CD4-positive, alpha-beta T cell (primary cell): ENCODE results near the gene GSTP1. TPM values are rescaled to one million over a fixed set of nuclear protein-coding genes. Genes with fewer than 3 reads are reported as not detected.

Experiments used
- ATAC-seq: fragments of 200-7000 bp; cut with Tn5 transposase; one replicate; pipeline ENCODE4 v1.10.0; 2022; ENCODE audit warnings: mild to moderate bottlenecking; ENCODE audit not compliant: poor library complexity
- CTCF ChIA-PET: fragments of 350-600 bp; sonication (Branson Sonifier 250); formaldehyde crosslinking; loops from one replicate; lab custom pipeline; 2021; ENCODE audit warnings: antibody characterized with exemption, inconsistent platforms; lab: Charles Lee
- POLR2A ChIA-PET: fragments of 350-600 bp; sonication (Branson Sonifier 250); formaldehyde crosslinking; loops from one replicate; lab custom pipeline; 2021; ENCODE audit warnings: antibody characterized with exemption, inconsistent platforms; lab: Charles Lee
- DNase-seq, 14 experiments: peaks; one replicate each; pipeline ENCODE4 v3.0.0-alpha.2; 2013 to 2020; ENCODE audit warnings: mixed read lengths in 2 of 14
- H3K27ac ChIP-seq, 2 donors: one replicate each; pipeline versions ENCODE4 v1.5.1 to v1.7.0; 2013; ENCODE audit warnings: low read length in 2 of 2, low read depth in 1 of 2, mild to moderate bottlenecking in 1 of 2
- H3K27me3 ChIP-seq, 2 experiments: 1 replicate in 1 of 2; 2 replicates in 1 of 2; pipeline versions ENCODE4 v1.6.1 to v1.7.0; 2013; ENCODE audit warnings: low read length in 2 of 2, control low read depth in 1 of 2, mild to moderate bottlenecking in 1 of 2, moderate library complexity in 1 of 2; ENCODE audit not compliant: insufficient read depth in 2 of 2, control insufficient read depth in 1 of 2
- H3K36me3 ChIP-seq: one replicate; pipeline ENCODE4 v1.6.1; 2013; ENCODE audit warnings: low read length, control low read depth; ENCODE audit not compliant: insufficient read depth
- H3K4me1 ChIP-seq: one replicate; pipeline ENCODE4 v1.6.1; 2013; ENCODE audit warnings: low read length, control low read depth; ENCODE audit not compliant: insufficient read depth
- H3K4me3 ChIP-seq: one replicate; pipeline ENCODE4 v1.5.1; 2013; ENCODE audit warnings: mild to moderate bottlenecking, low read length, moderate library complexity
- H3K9me3 ChIP-seq, 2 experiments: 1 replicate in 1 of 2; 2 replicates in 1 of 2; pipeline versions ENCODE4 v1.6.1 to v1.7.0; 2013; ENCODE audit warnings: low read length in 2 of 2, mild to moderate bottlenecking in 2 of 2, control low read depth in 1 of 2, moderate library complexity in 1 of 2; ENCODE audit not compliant: control insufficient read depth in 1 of 2, insufficient read depth in 1 of 2
- H3K27ac Mint-ChIP-seq: one replicate; pipeline ENCODE4 v1.8.0; 2020; ENCODE audit warnings: mixed read lengths
- H3K27me3 Mint-ChIP-seq: one replicate; pipeline ENCODE4 v1.8.0; 2021; ENCODE audit warnings: mixed read lengths
- H3K36me3 Mint-ChIP-seq: one replicate; pipeline ENCODE4 v1.8.0; 2021; ENCODE audit warnings: low read depth, mixed read lengths
- H3K4me1 Mint-ChIP-seq: one replicate; pipeline ENCODE4 v1.8.0; 2021; ENCODE audit warnings: low read depth, mixed read lengths
- H3K4me3 Mint-ChIP-seq: one replicate; pipeline ENCODE4 v1.8.0; 2020; ENCODE audit warnings: mild to moderate bottlenecking, mixed read lengths
- H3K9me3 Mint-ChIP-seq: one replicate; pipeline ENCODE4 v1.8.0; 2020; ENCODE audit warnings: mixed read lengths
- intact Hi-C, 2 experiments: fragments of 100-400 bp; cut with DNase I in 1 of 2; cut with micrococcal nuclease in 1 of 2; formaldehyde crosslinking; loops; one replicate each; pipeline versions ENCODE4 v1.15.1 to v1.9.0; 2023 to 2025; cut with DNase I, micrococcal nuclease
- polyA plus RNA-seq, 2 donors: library from polyadenylated mRNA; unstranded; fragments of 120-200 nt; gene quantifications; one replicate each; pipeline ENCODE4 v1.2.1, GENCODE V29; 2013
- total RNA-seq, 174 experiments: library from RNA in 2 of 174; stranded (reverse) in 2 of 174; gene quantifications; one replicate each; pipeline ENCODE4 v1.2.3 and lab custom pipeline; 2021 to 2026
- TF ChIP-seq, protein P1 (sequence below): fragments of 200-600 bp; IDR thresholded peaks from one replicate; pipeline ENCODE4 v1.8.0; 2022; ENCODE audit warnings: antibody characterized with exemption, mild to moderate bottlenecking

Gene GSTP1
- total RNA-seq, result 10 to 100 TPM; 60.1 to 62.8 TPM
- 152 TPM for polyA plus RNA-seq (2013, experiment 1 of 2)
- 129 TPM for polyA plus RNA-seq (2013, experiment 2 of 2)
- total RNA-seq (lab: John Stamatoyannopoulos, UW), result 18.9 to 325 (median 64.7) reads per million in 172 experiments

DNA sequence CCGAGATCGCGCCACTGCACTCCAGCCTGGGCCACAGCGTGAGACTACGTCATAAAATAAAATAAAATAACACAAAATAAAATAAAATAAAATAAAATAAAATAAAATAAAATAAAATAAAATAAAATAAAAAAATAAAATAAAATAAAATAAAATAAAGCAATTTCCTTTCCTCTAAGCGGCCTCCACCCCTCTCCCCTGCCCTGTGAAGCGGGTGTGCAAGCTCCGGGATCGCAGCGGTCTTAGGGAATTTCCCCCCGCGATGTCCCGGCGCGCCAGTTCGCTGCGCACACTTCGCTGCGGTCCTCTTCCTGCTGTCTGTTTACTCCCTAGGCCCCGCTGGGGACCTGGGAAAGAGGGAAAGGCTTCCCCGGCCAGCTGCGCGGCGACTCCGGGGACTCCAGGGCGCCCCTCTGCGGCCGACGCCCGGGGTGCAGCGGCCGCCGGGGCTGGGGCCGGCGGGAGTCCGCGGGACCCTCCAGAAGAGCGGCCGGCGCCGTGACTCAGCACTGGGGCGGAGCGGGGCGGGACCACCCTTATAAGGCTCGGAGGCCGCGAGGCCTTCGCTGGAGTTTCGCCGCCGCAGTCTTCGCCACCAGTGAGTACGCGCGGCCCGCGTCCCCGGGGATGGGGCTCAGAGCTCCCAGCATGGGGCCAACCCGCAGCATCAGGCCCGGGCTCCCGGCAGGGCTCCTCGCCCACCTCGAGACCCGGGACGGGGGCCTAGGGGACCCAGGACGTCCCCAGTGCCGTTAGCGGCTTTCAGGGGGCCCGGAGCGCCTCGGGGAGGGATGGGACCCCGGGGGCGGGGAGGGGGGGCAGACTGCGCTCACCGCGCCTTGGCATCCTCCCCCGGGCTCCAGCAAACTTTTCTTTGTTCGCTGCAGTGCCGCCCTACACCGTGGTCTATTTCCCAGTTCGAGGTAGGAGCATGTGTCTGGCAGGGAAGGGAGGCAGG lies at the start of gene GSTP1:
Gene GSTP1, plus strand, starts transcription at position 566 of the 958 bp plus-strand sequence. Its CDS starts 32 bp downstream, at position 598.
- Mint-ChIP-seq H3K27ac (peak within 1 kb of the TSS; percentile 85), H3K4me1 (peaks cover 47% of the 10 kb centered on the region), H3K4me3 (peak within 1 kb of the TSS; percentile 92), H3K36me3 (peaks cover 6% of the 10 kb centered on the region), H3K27me3 (no peaks in the 10 kb centered on the region), H3K9me3 (no peaks in the 10 kb centered on the region)
- DNase-seq (peak; percentile 54 to 90 (median 72)), ATAC-seq (peak; percentile 77)
- Histone ChIP-seq H3K4me1 (peaks cover 34% of the 10 kb centered on the region), H3K36me3 (no peaks in the 10 kb centered on the region), H3K9me3 (peaks cover 0 to 4% of the 10 kb centered on the region in 2 experiments), H3K4me3 (peak within 1 kb of the TSS; percentile 58), H3K27me3 (peaks cover 0 to 3% of the 10 kb centered on the region in 2 experiments), H3K27ac (peak within 1 kb of the TSS; percentile 64 to 68)
- POLR2A ChIA-PET, result interaction anchor here (0.7 to 3.4 kb wide), 10 partner anchors 11 to 229 kb away, joined by 3 to 16 read pairs (median 4); partner anchors contain the start of genes ACY3 and NUDT8
- TF ChIP-seq, protein P1, sequence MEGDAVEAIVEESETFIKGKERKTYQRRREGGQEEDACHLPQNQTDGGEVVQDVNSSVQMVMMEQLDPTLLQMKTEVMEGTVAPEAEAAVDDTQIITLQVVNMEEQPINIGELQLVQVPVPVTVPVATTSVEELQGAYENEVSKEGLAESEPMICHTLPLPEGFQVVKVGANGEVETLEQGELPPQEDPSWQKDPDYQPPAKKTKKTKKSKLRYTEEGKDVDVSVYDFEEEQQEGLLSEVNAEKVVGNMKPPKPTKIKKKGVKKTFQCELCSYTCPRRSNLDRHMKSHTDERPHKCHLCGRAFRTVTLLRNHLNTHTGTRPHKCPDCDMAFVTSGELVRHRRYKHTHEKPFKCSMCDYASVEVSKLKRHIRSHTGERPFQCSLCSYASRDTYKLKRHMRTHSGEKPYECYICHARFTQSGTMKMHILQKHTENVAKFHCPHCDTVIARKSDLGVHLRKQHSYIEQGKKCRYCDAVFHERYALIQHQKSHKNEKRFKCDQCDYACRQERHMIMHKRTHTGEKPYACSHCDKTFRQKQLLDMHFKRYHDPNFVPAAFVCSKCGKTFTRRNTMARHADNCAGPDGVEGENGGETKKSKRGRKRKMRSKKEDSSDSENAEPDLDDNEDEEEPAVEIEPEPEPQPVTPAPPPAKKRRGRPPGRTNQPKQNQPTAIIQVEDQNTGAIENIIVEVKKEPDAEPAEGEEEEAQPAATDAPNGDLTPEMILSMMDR, result peak; percentile 55
- intact Hi-C loops, result loop anchor here in 1 of 2 experiments (1.0 kb wide), 1 partner anchor 23 kb away; the partner anchor contains the start of gene NDUFV1
- CTCF ChIA-PET, result interaction anchor here (0.6 to 2.5 kb wide), 9 partner anchors 8 to 232 kb away, joined by 3 to 9 read pairs (median 4); partner anchors contain the start of genes NDUFV1, NUDT8 and PPP1CA

GRCh38 chr11:67534070-67534679 lies 49.4 kb upstream of the GSTP1 start:
- Histone ChIP-seq H3K27ac (no peak overlapping the region), H3K27me3 (no peaks in the 10 kb centered on the region), H3K9me3 (peaks cover 4 to 8% of the 10 kb centered on the region in 2 experiments), H3K4me3 (no peak overlapping the region), H3K36me3 (no peaks in the 10 kb centered on the region), H3K4me1 (no peaks in the 10 kb centered on the region)
- Mint-ChIP-seq H3K4me3 (no peak overlapping the region), H3K27me3 (peaks cover 3% of the 10 kb centered on the region), H3K9me3 (peaks cover 5% of the 10 kb centered on the region), H3K27ac (no peak overlapping the region), H3K36me3 (no peaks in the 10 kb centered on the region), H3K4me1 (no peaks in the 10 kb centered on the region)
- intact Hi-C loops, result no loop called here
- ChIA-PET CTCF (no interaction called here), POLR2A (no interaction called here)
- TF ChIP-seq, protein P1, result no peak
- DNase-seq (no peak), ATAC-seq (no peak)

- intact Hi-C loops, result loop anchor here in 1 of 2 experiments (5.0 kb wide), 1 partner anchor 1138 kb away; no protein-coding TSS in a partner anchor
- Mint-ChIP-seq H3K27ac (no peak overlapping the region), H3K36me3 (no peaks in the 10 kb centered on the region), H3K27me3 (no peaks in the 10 kb centered on the region), H3K4me3 (no peak overlapping the region), H3K9me3 (peaks cover 5% of the 10 kb centered on the region), H3K4me1 (no peaks in the 10 kb centered on the region)
- no peak overlapping the region for H3K27ac ChIP-seq
- peaks cover 4 to 8% of the 10 kb centered on the region in 2 experiments for H3K9me3 ChIP-seq
- ChIA-PET POLR2A (no interaction called here), CTCF (interaction anchor here (0.7 kb wide), 1 partner anchor 339 kb away, joined by 4 read pairs; no protein-coding TSS in a partner anchor)
- DNase-seq (no peak), ATAC-seq (no peak)
- TF ChIP-seq, protein P1, result no peak
- H3K4me3 ChIP-seq, result no peak overlapping the region
- no peaks in the 10 kb centered on the region for H3K27me3 ChIP-seq
- no peaks in the 10 kb centered on the region for H3K36me3 ChIP-seq
- no peaks in the 10 kb centered on the region for H3K4me1 ChIP-seq
These were observed 48.1 kb upstream of the GSTP1 start for GRCh38 chr11:67535561-67535960.
